Measurements from ENCODE around the gene FER1L5.

The FER1L5 gene

GRCh38 chr2:96695602-96696001, 53.0 kb downstream of the FER1L5 start:
- DNase-seq (ENCODE audit: low read depth in 3 of 3), result no peak

GRCh38 chr2:96697476-96697875, 54.9 kb downstream of the FER1L5 start:
- no peak for DNase-seq (ENCODE audit: low read depth in 3 of 3)

DNA sequence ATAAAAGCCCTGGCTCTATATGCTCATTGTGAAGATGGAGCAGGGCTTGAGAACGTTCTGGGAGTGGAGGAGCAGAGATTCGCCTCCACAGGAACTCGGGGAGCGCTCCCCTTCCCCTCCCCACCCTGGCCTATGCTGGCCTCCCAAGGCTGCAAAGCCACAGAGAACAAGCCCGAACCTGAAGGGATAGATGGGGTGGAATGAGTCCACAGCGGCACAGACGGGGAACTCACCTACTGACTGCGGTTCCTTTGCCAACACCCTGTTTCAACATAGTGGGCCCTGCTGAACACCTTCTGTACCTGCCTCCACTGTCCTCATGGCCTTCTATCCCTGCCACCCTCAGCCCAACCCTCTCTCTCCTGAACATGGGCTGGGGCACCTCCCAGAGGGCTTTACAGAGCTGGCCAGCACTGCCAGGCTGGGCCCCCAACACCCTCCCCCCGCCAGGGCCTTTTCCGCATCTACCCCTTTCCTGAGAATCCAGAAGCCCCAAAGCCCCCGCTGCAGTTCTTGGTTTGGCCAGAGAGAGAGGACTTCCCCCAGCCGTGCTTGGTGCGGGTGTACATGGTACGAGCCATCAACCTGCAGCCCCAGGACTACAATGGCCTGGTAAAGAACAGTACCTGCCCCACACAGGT, 55.8 kb downstream of the FER1L5 start:
- no peak for DNase-seq (ENCODE audit: low read depth in 3 of 3)

- no peak for DNase-seq (ENCODE audit: low read depth in 3 of 3)
Observed at GRCh38 chr2:96699021-96699420, 56.5 kb downstream of the FER1L5 start.

DNA sequence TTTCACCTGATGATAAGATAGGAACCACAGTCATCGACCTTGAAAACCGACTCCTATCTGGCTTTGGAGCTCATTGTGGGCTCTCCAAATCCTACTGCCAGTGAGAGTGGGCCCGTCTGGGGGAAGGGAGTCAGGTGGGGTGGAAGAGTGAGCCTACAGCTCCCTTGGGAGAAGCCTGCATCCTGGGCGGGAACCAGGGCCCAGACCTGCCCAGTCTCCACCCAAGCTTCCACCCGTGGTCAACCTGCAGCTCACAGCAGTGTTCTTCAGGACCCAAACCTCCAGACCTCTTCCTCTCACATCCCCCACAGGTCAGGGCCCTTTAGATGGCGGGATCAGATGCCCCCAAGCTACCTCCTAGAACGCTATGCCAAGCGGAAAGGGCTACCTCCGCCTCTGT, 57.1 kb downstream of the FER1L5 start:
- no peak for DNase-seq (ENCODE audit: low read depth in 3 of 3)

DNA sequence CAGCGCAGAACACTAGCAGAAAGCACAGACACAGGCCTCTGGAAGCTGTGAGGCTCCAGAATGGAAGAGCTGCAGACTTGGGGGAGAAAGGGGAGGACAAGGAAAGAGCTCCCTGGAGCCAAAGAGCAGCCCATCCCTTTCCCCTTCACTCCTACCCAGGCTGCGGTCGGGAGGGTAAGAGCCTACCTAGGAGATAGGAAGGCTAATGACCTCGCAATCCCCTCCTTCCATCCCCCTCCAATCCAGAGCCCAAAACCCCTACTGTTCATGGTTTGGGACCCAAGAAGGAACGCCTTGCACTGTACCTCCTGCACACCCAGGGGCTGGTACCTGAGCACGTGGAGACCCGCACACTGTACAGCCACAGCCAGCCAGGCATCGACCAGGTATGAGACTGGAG, 57.5 kb downstream of the FER1L5 start:
- DNase-seq (ENCODE audit: low read depth in 3 of 3), result no peak

DNA sequence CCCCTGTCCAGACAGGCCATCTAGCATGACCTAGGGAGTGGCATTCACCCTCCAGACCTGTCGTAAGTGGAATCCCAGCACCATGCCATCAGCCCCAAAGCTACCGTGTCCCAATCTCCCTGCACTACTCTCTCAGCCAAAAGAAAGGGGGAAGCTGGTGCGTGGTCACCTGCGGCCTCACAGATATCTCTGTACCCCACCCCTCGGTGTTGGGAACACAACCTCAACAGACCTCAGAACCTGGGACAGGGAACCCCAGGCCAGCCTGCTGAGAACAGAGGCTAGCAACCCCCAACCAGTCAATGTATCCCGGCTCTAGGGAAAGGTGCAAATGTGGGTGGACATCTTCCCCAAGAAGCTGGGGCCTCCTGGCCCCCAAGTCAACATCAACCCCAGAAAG, 59.1 kb downstream of the FER1L5 start:
- no peak for DNase-seq (ENCODE audit: low read depth in 3 of 3)

DNA sequence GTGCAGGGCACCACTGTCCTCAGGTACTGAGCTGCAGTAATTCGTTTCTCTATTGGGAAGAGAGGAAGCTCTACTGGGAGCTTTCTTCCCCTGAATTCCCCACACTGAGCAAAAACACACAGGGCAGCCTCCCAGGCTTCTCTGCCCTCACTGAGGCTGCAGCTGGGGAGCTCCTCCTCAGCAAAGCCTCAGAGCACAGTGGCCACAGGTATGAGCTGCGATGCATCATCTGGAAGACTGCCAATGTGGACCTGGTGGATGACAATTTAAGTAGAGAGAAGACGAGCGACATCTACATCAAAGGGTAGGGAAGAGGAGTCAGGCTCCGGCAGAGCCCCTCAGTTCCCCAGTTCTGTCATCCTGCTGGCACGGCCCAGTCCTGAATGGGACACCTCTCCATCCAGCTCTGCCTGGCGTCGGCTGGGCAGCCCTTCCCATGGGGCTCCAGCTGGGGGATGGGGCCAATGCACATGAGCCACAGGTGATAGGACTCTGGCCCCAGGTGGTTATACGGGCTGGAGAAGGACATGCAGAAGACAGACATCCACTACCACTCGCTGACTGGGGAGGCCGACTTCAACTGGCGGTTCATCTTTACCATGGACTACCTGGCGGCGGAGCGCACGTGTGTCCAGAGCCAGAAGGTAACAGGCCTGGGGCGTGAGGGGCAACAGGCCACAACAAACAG, 59.7 kb downstream of the FER1L5 start:
- no peak for DNase-seq (ENCODE audit: low read depth in 3 of 3)

DNA sequence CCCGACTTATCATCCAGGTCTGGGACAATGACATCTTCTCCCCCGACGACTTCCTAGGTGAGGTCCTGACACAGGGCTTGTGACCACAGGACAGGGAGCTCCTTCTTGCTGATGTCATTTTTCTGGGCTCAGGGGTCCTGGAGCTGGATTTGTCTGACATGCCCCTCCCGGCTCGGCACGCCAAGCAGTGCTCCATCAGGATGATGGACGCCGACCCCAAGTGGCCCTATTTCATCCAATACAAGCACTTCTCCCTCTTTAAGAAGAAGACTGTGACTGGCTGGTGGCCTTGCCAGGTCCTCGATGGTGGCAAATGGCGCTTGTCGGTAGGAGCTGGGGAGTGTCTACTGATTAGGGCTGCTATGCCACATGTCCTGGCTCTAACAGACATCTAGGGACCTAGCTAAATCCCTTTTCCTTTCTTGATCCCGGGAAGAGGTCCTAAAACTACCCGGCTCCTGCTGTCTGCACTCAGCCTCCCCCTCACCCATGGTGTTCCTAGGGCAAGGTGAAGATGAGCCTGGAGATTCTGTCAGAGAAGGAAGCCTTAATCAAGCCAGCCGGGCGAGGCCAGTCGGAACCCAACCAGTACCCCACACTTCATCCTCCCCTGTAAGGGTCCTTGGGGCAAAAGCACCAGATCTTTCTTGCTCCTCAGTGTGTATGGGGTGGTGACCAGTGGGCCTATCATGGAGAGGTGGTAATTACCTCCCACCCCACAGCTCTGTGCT, 60.6 kb downstream of the FER1L5 start:
- DNase-seq (ENCODE audit: low read depth in 3 of 3), result no peak

DNA sequence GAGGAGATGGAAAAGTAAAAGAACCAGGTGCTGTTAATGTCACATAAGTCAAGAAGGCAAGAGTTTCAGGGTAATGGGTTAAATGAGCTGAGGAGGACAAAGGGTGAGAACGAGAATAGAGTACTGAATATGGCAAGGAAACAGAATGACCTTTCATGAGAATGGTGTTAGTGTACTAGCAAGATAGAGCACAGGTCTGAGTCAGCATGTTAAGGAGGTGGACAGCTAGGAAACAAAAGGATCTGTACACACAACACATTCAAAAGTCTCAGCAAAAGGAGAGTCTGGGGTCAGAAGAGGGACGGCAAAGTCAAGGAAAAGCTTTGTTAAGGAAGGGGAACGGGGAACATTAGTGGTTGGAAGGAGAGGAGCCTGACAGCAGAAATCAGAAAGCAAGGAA, 68.4 kb downstream of the FER1L5 start:
- no peak for DNase-seq (ENCODE audit: low read depth in 3 of 3)

DNA sequence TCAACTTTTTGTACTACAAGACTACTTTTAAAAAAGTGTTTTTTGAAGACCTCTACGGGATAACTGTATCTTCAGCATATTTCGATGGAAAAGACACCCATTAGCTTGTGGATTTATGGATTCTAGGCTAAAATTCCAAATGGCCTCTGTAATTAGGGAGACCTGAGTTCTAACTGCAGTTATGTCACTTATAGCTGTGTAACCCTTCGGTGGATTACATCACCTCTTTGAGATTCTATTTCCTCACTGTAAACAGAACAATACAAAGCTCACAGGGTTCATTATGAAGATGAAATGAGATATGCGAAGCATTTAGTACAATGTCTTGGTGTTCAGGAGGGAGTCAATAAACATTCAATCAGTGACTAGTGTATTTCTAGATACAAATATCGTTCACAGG, 73.1 kb downstream of the FER1L5 start:
- no peak for DNase-seq (ENCODE audit: low read depth in 3 of 3)

DNA sequence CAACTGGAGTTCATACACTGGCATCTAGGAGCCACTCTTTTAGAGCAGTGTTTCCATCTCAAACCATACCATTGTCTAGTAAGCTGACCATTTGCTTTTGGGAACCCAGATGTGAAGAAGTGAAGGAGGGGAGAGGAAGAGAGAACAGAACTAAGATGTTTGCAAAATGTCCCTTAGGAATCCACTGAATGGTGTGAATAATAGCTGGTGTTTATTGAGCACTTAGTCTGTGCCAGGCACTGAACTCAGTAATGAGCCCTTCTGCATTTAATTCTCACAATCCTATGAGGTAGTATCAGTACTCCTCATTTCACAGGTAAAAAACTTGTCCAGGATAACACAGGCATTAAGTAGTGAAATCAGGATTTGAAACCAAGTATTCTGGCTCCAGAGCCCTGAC, 73.8 kb downstream of the FER1L5 start:
- no peak for DNase-seq (ENCODE audit: low read depth in 3 of 3)

GRCh38 chr2:96726131-96726530, 83.6 kb downstream of the FER1L5 start:
- no peak for DNase-seq (ENCODE audit: low read depth in 3 of 3)

GRCh38 chr2:96727431-96727830, 84.9 kb downstream of the FER1L5 start:
- no peak for DNase-seq (ENCODE audit: low read depth in 3 of 3)

DNA sequence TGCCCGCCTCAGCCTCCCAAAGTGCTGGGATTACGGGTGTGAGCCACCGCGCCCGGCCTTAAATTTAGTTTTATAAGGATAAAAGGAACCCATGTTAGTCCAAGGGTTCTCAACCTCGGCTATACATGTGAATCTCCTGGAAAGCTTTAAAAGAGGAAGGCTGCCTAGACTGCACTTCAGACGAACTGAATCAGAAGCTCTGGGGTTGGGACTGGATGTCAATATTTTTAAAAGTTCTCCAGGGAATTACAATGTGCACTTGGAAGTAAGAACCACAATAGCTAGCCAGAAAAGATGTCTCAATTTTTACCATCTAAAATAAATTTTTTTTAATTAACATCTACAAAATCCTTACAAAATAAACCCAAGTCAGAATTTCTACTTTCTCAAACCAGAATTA, 87.2 kb downstream of the FER1L5 start:
- no peak for DNase-seq (ENCODE audit: low read depth in 3 of 3)

DNA sequence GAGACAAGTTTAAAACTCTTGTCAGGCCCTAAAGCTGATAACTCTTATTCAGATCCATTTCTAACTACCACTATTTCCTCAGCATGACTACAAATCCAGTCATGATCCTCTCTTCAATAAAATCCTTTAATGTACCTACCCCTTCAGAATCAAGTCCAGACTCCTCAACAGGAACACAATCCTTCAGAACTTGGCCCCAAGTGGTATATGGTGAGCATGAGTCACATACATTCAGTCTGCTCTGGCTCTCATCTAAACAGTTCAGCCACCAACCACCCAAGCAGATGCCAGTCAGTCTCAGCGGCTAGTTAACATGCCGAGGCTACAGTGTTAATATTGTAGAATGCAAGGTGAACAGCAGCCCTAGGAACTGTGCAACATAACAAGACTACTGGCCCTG, 87.6 kb downstream of the FER1L5 start:
- no peak for DNase-seq (ENCODE audit: low read depth in 3 of 3)

DNA sequence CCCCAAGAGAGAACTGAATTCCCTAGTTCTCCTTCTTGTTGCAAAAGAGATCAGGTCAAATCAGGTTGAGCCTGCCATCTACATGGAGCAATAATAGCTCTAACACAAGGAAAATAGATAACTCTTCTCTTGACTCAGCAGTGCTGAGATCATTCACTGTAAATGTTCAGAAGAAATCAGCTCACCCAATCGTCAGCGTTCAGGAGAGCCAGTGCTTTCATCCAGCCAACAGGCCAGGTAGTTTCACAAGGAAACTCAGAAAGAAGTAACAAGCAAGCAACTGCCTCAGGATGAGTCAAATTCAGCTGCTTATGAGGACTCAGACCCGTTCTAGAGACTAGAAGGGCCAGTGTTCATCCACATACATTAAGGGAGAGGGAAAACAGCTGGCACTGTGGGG, 91.4 kb downstream of the FER1L5 start:
- DNase-seq (ENCODE audit: low read depth in 3 of 3), result no peak

DNA sequence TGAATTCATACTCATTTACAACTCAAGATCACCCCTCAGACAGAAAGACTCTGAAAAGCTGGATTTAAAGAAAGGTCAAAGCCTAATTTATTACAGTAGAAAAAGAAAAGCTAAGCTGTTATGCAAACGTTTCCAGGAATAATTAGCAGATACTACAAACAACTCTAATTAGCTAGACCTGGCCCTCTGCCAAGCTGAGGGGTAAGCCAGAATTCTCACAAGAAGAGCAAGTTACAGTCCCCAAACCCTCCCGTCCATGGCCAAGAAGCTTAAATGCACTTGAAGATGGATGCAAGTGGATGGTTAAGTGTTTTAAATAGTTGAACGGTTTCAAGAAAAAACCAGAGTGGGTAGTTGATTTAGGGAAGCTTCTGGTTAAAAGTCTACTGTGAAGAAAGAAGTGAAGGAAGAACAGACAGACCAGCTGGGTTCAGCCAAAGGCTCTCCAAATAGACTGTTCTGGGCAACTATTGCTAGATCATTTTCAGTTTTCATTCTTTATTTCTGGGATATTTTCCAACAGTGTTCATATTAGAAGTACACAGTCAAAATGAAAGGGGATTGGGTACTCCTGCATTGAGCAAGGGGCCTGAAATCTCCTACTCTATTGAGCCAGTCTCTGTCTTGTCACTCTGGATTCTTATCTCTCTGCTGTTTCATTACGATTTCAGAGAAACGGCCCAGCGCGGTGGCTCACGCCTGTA, 92.5 kb downstream of the FER1L5 start:
- DNase-seq (ENCODE audit: low read depth in 3 of 3), result no peak

- no peak for DNase-seq (ENCODE audit: low read depth in 3 of 3)
Observed at GRCh38 chr2:96737251-96737650, 94.7 kb downstream of the FER1L5 start.

DNA sequence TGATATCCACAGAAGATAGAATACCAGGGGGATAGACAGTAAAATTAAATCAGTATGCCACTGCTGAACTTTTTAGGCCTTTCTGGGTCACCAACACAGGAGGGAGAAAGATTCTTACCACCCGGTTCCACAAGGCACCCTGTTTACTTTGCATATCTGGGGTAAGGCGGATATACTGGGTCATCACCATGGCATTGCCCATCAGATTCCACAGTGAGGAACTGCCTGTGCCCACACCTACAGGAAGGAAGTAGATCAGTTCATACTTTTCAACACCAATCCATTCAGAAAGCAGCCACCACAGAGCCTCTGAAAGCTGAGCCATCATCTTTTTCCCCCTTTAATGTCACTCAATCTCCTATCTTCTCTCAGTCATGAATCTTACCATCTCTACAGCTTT, 95.3 kb downstream of the FER1L5 start:
- DNase-seq (ENCODE audit: low read depth in 3 of 3), result no peak

DNA sequence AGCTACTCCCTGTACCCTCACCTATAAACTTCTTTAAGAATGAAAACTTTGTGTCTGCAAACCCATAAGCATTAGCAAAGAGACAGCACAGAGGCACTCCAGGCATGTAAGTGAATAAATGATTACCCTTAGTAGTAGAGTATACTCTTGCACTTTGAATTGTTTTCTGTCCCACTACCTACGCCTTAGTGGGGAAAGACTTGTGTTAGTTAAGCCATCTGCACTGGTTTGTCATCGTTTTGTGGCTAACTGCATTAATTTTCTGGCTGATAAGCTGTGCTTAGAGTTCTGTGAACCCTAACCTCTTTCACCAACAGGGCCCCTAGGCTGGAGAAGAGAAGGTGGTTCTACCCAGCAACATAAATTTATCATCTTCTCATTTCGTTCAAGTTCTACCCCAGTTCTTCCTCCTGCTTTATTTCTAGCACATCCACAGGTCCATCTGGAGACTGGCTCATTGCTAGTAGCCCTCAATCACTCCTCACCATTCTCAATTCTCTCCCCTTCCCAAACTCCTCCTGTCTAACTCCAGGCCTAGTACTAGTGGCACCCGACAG, 96.6 kb downstream of the FER1L5 start:
- no peak for DNase-seq (ENCODE audit: low read depth in 3 of 3)
